ENCODE results near the gene NAALADL2.
"Not testable (repeated sequence)": the region's sequence is repeated elsewhere in the genome, so short reads cannot be mapped to it uniquely, and the experiment has no call there.

Gene NAALADL2

DNA sequence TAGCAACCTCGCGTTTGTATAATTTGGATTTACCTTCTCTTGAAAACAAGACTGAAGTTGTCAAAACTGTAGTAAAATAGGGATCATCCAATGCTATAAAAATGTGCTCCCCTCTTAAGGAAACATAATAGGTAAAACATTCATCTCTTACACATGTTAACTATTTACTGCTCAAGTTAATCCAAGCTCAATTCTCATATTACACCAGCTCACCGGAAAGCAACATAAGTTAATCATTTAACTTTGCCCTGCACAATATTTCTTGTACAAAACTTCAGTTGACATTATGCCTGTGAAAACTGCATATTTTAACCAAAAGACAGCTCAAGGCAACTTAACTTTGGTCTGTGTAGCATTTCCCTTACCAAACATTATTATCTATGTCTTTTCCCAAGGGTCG lies 634.2 kb downstream of the NAALADL2 start:
- no peak for DNase-seq (ENCODE audit: low read depth)

DNA sequence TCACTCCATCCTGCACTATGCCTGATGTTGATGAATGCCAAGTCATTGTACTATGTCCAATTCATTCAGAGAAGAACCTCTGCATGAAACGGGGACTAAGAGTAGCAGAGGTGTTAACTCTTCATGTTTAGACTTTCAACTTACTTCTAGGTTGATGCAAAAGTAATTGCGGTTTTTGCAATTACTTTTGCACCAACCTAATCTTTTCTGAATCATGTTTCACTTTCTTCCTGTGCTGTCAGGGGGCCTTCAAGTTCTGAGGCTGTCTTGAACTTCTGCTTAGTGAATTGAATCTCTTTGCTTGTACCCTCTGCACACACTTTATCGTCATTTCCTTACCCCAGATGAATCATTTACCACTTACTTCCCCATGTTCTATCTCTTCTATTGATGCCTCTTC lies 636.2 kb downstream of the NAALADL2 start:
- no peak for DNase-seq (ENCODE audit: low read depth)

DNA sequence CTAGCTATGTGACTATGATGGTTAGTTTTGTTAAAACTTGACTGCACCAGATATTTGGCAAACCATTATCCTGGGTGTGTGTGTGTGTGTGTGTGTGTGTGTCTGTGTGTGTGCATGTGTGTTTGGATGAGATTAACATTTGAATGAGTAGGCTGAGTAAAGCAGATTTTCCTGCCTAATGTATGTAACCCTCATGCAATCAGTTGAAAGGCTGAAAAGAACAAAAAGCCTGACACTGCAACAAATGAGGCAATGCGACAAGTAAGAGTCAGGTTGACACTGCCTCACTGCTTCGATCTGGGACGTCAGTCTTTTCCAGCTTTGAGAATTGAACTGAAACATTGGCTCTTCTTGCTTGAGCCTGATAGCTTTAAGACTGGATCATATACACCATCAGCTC lies 643.0 kb downstream of the NAALADL2 start:
- DNase-seq (ENCODE audit: low read depth): no peak

DNA sequence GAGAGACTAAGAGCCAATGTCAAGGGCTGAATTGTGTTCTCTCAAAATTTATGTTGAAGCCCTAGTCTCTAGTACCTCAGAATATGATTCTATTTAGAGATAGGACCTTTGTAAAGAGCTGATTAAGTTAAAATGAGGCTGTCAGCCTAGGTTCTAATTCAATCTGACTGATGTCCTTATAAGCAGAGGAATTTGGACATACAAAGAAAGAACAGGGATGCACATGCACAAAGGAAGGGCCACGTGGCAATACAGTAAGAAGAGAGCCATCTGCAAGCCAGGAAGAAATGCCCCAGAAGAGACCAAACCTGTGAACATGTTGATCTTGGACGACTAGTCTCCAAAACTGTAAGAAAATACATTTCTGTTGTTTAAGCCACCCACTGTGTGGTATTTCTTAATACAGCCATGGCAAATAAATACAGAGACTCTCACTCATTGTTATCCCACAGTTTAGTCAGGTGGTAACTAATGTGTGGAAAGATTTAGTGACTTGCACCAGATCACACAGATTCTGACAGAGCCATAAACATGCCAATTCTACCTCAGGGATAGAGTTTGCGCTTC lies 652.2 kb downstream of the NAALADL2 start:
- DNase-seq (ENCODE audit: low read depth): no peak

DNA sequence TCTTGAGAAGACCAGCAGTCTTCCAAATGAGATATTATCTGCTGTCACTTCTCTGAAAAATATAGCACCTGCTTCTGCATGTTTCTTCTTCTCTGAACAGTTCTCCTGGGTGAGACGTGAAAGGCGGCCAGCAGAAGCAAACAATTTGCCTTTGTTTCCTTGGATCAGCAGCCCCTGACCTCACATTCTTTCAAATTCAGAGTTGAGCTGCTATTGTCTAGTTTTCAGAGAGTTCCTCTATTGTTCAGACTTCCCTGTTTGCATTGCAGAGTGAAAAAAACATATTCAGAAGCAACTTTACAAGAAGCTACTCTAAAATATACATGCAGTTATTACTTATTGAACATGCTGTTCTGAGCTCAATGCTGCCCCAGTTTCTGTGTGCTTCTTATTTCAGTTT lies 653.6 kb downstream of the NAALADL2 start:
- no peak for DNase-seq (ENCODE audit: low read depth)

DNA sequence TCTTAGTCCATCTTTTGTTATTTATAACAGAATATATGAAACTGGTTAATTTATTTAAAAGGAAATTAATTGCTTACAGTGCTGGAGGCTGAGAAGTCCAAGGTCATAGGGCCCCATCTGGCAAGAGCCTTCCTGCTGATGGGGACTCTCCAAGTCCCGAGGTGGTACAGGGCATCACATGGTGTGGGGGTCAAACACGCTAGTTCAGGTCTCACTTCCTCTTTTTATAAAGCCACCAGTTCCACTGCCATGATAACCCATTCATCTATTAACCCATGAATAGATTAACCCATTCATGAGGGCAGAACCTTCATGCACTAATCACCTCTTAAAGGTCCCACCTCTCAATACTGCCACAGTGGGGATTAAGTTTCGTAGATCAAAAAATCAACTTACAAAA lies 659.3 kb downstream of the NAALADL2 start:
- DNase-seq (ENCODE audit: low read depth): no peak

DNA sequence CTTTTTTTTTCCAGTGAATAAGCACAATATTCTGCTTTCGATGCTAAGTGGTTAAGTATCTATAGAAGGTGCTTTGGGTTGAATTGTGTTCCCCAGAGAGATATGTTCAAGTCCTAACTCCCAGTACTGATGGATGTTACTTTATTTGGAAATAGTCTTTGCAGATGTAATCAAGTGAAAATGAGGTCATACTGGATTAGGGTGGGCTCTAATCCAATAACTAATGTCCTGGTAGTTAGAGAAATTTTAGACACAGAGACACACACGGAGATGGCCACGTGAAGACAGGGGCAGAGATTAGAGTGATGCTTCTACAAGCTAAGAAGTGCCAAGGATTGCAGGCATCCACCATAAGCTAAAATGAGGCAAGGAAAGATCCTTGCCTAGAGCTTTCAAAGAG lies 662.3 kb downstream of the NAALADL2 start:
- no peak for DNase-seq (ENCODE audit: low read depth)

DNA sequence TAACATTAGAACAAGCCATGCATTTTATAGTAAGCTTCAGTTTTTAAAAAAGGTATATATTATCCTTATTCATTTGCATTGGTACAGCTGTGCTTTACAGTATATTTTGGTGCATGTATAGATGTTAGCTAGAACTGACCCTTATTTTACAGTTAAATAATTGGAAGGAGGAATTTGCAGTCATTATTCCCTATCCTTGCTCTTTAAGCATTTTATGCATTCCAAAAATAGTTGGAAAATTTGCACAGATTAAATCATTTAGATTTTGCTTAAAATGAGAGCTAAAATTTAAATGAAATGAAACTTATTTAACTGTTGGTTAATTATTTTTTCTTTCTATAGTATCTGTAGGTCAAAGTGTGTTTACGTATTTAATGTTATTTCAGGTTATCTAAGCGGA lies 667.1 kb downstream of the NAALADL2 start:
- no peak for DNase-seq (ENCODE audit: low read depth)

DNA sequence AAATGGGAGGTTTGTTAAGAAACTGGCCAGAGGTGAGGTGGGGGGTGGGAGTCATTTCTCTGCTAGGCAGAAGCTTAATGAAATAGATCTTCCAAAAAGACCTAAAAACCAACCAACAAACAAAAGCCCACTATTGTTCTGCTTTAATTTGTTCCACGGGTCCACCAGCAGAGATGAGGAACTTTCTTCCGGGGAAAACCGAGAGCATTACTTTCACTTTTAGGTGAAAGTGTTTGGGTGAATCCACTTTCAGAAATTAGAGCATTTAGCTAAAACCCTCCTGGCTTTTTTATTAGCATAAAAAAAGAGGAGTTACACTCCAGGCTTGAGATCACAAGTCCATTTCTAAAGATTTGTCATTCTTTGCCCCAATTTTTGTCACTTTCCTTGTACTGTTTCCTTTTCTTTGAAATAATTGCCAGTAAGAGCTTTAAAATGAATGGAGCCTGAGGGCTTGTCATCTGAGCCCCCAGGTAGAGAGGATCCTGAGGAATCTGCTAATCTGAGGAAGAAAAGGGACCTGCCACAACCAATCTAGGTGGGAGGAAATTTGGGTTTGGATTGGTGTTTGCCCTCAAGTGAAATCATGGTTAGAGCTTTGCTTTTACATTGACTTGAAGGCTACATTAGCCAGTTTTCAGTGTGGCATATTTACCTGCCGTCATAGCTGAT lies 667.6 kb downstream of the NAALADL2 start:
- DNase-seq (ENCODE audit: low read depth): no peak

DNA sequence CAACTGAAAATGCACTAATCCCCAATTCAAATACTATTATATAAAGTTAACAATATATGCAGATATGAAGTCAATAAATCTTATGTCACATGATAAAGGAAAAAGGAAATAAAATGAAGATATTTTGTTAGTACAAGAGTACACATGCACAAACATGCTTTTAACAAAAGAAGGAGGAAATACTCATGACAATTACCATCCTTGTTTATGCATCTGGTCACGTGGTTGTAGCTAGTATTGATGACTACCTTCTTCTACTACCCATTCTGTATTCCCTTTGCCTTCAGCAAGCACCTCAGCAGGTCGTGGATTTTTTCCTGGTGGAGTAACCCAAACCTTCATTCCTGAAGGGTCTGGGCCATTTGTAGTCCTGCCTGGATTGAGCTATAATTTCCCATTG lies 669.6 kb downstream of the NAALADL2 start:
- not testable (repeated sequence) for DNase-seq (ENCODE audit: low read depth)

DNA sequence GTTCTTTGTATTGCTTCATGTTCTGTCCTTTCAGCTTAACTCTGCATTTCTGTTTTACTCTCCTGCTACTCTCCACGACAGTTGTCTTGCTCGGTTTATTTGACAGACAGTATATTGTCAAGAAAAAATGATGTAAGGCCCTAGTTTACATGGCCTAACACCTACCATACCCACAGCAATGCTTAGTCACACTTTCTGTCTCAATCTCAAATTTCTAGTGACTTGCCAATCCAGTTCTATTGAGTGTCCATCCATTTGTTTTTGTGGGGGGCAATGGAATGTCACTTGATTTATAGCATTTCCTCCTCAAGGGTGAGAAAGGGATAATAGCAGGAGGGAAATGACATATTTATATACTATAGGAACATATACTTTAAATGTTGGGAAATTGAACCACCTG lies 676.2 kb downstream of the NAALADL2 start:
- DNase-seq (ENCODE audit: low read depth): no peak

DNA sequence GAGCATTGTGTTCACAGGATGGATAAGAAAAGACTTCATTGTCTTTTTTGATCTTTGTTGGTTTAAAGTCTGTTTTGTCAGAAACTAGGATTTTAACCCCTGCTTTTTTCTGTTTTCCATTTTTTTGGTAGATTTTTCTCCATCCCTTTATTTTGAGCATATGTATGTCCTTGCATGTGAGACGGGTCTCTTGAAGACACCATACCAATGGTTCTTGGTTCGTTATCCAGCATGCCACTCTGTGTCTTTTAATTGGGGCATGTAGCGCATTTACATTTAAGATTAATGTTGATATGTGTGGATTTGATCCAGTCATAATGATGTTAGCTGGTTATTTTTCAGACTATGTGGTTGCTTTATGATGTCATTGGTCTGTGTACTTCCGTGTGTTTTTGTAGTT lies 687.0 kb downstream of the NAALADL2 start:
- no peak for DNase-seq (ENCODE audit: low read depth)

DNA sequence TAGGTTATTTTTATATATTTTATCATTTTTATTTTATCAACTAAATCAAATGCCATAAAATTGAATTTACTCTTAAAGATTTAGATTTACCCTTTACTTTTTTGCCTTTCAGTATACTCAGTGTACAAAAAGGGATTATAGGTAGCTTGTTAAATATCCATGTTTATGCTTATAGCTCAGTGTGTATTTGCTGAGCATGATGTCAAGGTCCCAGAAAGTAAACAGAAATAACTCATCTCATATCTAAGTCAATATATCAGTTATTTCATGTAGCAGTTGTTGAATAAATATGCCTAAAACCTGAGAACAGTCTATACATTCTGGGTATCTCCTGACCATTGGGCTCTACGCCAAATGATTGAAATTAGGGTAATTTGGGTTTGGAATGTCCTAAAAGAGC lies 693.8 kb downstream of the NAALADL2 start:
- no peak for DNase-seq (ENCODE audit: low read depth)

DNA sequence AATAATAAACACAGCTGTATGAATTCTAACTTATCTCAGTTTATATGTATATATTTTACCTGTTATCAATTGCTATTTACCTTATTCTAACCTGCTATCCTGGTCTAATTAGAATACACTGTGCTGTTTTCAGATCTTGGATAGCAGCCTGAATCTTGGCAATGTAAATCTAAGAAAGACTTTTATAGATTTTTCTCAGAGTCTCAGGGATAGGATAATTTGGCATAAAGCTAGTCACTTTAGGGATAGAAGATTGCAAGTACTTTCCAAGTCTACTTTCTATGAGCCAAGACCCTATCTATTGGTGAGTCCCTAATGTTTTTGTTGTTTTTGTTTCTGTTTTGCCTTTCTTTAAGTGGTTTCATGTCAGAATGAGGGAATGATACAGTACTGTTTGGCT lies 695.7 kb downstream of the NAALADL2 start:
- DNase-seq (ENCODE audit: low read depth): no peak

DNA sequence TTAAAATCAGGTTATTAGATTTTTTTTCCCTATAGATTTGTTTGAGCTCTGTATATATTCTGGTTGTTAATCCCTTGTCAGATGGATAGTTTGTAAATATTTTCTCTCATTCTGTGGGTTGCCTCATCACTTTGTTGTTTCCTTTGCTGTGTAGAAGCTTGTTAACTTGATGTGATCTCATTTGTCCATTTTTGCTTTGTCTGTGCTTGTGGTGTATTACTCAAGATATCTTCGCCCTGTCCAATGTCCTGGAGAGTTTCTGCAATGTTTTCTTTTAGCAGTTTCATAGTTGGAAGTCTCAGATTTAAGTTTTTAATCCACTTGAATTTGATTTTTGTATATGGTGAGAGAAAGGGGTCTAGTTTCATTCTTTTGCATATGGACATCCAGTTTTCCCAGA lies 699.1 kb downstream of the NAALADL2 start:
- DNase-seq (ENCODE audit: low read depth): no peak

DNA sequence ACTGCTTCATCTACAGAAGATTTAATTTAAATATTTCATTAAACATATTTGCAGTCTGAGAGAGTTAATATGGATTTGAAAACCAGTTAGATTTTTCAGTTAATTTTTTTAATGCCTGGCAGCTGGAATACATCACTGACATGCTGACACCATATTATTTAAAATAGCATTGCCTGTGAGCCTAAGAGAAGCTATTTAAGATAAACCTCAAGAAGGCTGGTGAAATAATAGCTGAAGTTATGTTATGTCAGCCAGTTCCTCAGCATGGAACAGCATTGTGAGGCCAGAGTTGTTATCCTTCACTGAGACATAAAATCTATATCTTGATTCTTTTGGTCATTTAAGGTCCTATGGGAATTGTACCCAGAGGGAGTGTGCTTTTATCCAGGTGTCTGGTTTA lies 705.2 kb downstream of the NAALADL2 start:
- DNase-seq (ENCODE audit: low read depth): no peak

DNA sequence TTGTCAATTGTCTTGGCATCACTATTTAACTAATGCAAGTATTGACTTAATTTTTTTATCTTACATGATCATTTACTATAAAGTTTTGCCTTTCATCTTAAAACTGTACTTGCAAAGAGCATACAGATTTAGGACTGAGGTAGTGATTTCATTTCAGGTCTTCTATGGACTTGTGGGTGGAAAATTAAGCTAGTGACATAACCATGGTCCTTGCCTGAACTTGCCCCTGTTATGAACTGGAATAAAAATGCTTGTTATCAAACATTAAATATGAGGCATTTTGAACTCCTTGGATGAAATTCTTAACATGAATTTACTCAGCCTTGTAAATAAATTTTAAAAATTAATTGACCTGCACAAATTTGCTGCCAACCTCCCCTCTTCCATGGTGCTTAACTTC lies 712.0 kb downstream of the NAALADL2 start:
- DNase-seq (ENCODE audit: low read depth): no peak

DNA sequence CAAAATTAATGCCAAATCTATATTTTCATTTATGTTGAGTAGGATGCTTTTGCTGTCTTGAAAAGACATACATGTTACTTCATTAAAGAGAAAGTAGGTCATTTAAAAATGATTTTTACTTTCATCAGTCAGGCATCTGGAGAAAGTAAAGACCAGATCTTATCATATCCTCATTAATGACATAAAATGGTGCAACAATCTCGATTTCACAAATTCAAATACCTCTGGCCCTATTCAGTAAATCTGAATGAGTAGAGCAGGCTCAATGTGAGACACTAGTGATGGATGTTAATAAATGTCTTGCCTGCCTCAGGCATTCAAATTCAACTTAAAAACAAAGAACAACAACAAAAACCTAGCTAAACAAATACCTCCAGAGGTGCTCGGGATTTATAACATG lies 714.1 kb downstream of the NAALADL2 start:
- no peak for DNase-seq (ENCODE audit: low read depth)

DNA sequence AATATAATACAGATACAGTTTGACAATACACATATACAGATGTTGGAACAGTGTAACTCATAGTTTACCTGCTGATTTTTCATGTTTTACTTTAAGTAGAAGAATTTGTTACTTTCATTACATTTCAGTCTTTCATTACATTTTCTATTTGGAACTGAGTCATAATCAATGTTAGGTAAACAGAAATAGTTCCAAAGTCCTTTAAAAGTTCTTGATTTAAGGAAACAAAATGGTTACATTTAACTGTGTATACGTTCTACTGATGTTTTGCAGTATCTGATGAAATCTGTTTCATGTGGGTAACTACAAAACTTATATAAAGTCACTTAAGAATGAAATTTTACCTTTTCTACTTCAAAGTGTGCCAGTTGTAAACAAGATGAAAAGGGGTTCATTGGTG lies 721.2 kb downstream of the NAALADL2 start:
- no peak for DNase-seq (ENCODE audit: low read depth)

DNA sequence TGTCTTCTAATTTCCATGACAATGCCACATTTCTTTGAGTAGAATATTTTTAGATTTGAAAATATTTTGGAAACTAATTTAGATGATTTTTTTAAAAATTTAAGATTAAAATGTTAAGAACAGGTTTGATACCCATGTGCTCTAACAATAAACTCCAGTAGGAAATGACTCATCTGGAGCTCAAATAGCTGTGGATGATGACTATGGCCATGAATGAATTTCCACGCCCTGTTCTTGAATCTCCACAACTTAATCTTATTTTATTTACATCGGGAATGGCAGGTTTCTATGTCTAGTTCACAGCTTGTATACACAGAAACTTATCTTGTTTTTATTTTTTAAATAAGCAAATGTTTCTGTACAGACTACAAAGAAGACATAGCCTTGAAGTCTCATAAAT lies 726.8 kb downstream of the NAALADL2 start:
- peak; percentile 1 for DNase-seq (ENCODE audit: low read depth)

DNA sequence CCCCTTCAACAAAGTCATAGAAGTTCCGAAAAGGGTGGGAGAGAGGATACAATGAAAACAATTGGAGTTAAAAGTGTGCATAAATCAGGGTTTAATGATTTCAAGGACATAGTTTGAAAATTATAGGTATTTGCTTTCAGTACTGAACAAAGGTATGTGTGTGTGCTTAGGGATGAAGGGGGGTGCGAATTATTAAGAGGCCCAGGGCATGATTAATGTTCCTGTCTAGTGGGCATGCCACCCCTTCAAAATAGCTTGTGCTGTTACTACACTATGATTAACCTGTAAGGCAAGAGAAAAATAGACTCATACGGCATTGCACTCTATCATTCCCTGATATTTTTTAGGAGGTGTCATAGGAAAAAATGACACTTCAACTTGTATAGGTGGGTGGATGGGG lies 731.6 kb downstream of the NAALADL2 start:
- no peak for DNase-seq (ENCODE audit: low read depth)

DNA sequence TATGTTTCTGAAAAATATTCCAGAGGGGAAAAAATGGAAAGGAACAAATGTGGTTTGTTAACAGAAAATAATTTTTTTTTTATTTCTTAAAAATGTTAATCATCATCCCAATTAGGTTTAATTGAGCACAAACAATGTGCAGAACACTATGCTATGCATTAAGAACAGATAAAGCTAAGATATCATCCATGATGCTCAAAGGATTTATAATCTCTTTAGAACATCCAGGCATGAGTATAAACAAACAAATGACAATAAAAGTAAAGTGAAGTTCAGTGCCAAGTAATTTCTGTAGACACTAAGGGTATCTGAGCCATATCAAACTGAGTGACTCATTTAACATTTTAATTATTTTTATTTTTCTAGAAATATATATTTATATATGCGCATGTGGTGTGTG lies 732.2 kb downstream of the NAALADL2 start:
- no peak for DNase-seq (ENCODE audit: low read depth)

DNA sequence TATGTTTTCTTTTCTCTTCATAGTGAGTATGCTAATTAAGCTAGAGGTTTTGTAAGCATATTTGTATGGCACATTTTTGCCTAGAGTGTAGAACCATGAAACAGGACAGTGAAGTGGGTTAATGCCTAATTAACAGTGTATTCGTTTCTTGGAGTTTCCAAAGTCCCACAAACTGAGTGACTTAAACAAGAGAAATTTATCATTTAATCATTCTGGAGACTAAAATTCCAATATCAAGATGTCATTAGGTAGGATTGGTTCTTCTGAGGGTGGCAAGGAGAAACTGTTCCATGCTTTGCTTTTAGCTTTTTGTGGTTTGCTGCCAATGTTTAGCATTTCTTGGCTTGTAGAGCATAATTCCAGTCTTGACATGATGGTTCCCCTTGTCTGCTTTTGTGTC lies 734.2 kb downstream of the NAALADL2 start:
- DNase-seq (ENCODE audit: low read depth): no peak

DNA sequence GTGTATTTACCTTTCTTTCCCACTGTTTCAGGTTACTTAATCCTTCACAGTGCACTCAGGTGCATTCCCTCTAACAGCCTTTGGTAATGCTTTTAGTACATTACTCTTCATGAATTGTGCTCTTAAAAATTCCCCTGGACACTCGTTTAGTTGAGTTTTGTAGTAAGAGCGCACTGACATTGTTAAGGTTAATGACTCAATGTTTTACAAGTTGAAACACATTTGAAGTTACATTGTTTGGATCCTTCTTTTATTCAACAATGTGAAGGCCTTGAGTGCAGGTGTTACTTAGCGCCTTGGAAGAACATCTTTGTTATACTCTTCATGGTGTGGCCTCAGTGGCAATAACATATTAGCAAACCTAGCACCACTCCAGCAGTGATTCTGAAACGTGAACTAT lies 739.6 kb downstream of the NAALADL2 start:
- no peak for DNase-seq (ENCODE audit: low read depth)
